A673 (cell line): ENCODE data around the gene WDR45B.

Source experiments
- CTCF ChIP-seq: fragments of 300-800, 200-600 bp; sonication (generic); conservative IDR thresholded peaks from 2 replicates; pipeline ENCODE4 v1.5.1; 2017; ENCODE audit warnings: low read depth, mild to moderate bottlenecking, antibody characterized with exemption, low read length, moderate library complexity, mixed read lengths
- EZH2 ChIP-seq: fragments of 200-600 bp; sonication (generic); IDR thresholded peaks from 2 replicates; pipeline ENCODE4 v1.6.1; 2017; ENCODE audit warnings: borderline replicate concordance, low read depth, mild to moderate bottlenecking, mixed read lengths, antibody characterized with exemption, low read length; ENCODE audit not compliant: poor library complexity, severe bottlenecking

- no peak for TF ChIP-seq CTCF
- no peak for TF ChIP-seq EZH2
Observed at GRCh38 chr17:82609655-82610054, 38.6 kb downstream of the WDR45B start.
